DMS53 treated with DMSO at 0.1 percent for 48 hours (cell line): ENCODE measurements around the gene GRK2.
A peak's percentile ranks its signal among the peaks of the same experiment; 100 is the strongest.

Experiments used
- DNase-seq: peaks from one replicate; lab custom pipeline; 2025; ENCODE audit not compliant: unreplicated experiment; lab: John Stamatoyannopoulos, UW

GRK2 gene

DNA sequence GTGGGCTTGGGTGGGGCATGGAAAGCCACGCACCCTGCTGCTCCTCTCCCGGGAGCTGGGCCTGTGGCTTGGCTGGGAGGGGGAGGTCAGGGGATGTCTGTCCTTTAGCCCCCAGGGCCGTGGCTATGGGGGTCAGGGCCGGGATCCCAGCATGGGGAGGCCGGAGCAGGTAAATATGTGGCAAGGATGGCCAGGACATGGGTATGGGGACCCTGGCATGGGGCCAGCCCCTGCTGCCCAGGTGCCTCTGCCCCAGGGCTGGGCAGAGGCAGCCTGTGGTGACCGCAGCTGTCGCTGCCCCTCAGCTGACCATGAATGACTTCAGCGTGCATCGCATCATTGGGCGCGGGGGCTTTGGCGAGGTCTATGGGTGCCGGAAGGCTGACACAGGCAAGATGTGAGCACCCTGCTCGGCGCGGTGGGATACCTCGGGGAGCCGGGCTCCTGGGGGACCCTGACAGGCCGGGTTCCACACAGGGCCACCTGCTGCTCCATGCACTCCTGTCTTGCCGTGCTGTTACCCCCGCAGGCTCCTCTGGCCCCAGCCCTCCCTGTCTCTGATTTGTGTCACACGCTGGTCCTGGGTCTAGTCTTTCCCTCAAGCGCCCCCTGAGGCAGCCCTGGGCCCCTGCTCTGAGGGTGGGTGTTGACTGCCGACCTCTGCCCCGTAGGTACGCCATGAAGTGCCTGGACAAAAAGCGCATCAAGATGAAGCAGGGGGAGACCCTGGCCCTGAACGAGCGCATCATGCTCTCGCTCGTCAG is 14.7 kb downstream of the GRK2 start:
- DNase-seq, result no peak

DNA sequence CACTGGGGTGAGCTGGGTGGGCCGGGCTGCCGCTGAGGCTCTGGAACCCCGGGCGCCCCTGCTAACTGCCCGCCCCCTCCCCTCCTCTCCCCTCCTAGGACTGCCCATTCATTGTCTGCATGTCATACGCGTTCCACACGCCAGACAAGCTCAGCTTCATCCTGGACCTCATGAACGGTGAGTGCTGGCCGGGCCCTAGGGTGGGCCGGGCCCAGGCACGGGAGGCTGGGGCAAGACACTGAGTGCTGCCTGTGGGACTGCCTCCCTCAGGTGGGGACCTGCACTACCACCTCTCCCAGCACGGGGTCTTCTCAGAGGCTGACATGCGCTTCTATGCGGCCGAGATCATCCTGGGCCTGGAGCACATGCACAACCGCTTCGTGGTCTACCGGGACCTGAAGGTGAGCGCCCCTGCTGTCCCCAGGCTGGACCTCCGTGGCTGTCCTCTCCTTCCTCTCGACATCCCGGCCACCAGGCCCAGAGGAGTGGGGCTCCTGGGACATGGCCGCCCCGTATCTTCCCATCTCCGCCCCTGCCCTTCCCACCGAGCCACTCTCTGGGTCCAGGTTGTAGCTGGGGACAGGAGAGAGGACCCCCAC is 15.4 kb downstream of the GRK2 start:
- DNase-seq, result no peak

DNA sequence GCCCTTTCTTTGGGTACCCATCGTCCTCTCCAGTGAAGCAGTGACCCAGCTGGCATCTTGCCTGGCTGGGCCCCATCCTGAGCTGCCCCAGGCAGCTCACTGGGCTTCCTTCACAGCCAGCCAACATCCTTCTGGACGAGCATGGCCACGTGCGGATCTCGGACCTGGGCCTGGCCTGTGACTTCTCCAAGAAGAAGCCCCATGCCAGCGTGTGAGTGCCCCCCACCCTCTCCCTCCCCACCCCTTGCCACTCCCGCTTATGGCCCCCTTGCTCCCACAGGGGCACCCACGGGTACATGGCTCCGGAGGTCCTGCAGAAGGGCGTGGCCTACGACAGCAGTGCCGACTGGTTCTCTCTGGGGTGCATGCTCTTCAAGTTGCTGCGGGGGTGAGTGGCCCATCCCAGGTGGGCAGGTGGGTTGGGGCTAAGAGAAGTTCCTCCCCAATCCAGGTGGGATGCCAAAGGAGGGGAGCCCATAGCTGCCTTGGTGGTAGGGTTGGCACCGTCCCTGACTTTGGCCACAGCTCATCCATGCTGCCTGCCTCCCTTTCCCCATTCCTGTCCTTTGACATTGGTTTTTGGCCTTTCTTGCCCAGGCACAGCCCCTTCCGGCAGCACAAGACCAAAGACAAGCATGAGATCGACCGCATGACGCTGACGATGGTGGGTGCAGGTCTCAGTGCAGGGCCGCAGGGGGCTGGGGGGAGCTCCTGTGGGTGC is 16.0 kb downstream of the GRK2 start:
- DNase-seq, result no peak

DNA sequence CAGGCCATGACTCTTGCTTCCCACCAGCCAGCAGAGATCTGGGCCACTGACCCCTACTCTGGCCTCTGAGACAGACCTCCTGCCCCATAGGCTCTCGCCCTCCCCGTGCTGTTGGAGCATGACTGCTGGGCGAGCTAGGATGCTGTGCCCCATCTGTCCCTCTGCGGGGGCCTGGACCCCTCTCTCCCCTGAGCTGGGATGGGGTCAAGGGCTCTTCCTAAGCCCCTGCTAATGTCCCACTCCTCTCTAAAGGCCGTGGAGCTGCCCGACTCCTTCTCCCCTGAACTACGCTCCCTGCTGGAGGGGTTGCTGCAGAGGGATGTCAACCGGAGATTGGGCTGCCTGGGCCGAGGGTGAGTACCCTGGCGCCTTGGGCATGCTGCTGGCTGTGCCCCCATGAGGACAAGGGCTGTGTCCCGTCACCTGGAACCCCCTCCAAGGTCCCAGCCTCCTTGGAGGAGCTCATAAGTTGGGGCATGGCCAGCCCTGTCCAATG is 16.7 kb downstream of the GRK2 start:
- DNase-seq, result no peak

DNA sequence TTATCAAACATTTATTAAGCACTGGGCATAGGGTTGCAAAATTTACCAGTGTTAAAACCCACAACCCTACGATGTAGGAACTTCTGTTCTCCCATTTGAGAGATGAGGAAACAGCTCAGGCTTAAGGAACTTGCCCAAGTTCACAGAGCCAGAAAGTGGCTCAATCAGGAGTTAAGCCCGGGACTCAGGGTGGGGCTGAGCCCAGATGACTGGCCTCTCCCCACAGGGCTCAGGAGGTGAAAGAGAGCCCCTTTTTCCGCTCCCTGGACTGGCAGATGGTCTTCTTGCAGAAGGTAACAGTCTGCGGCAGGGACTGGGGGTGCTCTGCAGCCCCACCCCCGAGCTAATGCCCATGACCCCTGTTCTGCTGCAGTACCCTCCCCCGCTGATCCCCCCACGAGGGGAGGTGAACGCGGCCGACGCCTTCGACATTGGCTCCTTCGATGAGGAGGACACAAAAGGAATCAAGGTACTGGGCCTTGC is 17.2 kb downstream of the GRK2 start:
- no peak for DNase-seq

DNA sequence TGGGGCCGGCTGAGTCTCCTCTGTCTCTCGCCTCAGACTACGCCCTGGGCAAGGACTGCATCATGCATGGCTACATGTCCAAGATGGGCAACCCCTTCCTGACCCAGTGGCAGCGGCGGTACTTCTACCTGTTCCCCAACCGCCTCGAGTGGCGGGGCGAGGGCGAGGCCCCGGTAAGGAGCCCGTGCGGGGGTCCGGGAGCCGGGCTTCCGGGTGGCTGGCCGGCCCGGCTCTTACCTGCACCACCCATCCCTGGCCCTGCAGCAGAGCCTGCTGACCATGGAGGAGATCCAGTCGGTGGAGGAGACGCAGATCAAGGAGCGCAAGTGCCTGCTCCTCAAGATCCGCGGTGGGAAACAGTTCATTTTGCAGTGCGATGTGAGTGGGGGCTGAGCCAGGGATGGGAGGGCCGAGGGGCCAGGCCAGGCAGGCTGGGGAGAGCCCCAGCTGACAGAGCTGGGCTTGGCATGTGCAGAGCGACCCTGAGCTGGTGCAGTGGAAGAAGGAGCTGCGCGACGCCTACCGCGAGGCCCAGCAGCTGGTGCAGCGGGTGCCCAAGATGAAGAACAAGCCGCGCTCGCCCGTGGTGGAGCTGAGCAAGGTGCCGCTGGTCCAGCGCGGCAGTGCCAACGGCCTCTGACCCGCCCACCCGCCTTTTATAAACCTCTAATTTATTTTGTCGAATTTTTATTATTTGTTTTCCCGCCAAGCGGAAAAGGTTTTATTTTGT is 18.7 kb downstream of the GRK2 start:
- DNase-seq, result no peak

DNA sequence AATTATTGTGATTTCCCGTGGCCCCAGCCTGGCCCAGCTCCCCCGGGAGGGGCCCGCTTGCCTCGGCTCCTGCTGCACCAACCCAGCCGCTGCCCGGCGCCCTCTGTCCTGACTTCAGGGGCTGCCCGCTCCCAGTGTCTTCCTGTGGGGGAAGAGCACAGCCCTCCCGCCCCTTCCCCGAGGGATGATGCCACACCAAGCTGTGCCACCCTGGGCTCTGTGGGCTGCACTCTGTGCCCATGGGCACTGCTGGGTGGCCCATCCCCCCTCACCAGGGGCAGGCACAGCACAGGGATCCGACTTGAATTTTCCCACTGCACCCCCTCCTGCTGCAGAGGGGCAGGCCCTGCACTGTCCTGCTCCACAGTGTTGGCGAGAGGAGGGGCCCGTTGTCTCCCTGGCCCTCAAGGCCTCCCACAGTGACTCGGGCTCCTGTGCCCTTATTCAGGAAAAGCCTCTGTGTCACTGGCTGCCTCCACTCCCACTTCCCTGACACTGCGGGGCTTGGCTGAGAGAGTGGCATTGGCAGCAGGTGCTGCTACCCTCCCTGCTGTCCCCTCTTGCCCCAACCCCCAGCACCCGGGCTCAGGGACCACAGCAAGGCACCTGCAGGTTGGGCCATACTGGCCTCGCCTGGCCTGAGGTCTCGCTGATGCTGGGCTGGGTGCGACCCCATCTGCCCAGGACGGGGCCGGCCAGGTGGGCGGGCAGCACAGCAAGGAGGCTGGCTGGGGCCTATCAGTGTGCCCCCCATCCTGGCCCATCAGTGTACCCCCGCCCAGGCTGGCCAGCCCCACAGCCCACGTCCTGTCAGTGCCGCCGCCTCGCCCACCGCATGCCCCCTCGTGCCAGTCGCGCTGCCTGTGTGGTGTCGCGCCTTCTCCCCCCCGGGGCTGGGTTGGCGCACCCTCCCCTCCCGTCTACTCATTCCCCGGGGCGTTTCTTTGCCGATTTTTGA is 19.5 kb downstream of the GRK2 start:
- DNase-seq, result no peak

DNA sequence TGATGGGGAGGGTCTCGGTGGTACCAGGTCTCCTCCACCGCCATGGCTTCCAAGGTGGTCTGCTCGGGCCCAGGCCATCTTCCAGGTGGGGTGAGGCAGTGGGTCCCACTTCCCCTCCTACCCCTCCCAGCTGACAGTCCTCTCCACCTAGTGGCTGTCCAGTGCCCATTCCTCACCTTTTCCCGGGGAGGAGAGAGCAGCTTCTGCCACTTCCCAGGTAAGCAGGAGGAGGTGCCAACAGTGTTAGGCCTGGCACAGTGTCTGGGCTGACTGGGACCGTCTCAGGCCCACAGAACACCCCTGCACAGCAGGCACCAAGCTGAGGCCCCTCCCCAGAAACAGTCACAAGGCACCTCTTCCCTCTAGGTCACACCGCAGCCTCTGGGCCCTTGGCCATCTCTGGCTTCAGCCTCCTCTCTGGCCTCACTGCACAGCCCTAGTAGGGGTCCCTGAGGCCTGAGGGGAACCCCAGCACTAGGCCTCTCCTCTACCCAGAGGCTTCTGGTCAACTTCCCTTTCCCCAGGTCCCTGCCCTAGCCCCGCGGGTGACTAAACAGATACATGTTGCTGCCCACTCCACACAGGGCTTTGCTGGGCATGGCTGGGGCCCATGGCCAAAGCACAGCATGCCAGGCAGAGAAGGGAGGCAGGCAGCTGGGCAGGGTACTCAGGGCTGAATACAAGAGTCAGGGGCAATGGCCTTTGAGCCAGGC is 20.5 kb downstream of the GRK2 start:
- no peak for DNase-seq

DNA sequence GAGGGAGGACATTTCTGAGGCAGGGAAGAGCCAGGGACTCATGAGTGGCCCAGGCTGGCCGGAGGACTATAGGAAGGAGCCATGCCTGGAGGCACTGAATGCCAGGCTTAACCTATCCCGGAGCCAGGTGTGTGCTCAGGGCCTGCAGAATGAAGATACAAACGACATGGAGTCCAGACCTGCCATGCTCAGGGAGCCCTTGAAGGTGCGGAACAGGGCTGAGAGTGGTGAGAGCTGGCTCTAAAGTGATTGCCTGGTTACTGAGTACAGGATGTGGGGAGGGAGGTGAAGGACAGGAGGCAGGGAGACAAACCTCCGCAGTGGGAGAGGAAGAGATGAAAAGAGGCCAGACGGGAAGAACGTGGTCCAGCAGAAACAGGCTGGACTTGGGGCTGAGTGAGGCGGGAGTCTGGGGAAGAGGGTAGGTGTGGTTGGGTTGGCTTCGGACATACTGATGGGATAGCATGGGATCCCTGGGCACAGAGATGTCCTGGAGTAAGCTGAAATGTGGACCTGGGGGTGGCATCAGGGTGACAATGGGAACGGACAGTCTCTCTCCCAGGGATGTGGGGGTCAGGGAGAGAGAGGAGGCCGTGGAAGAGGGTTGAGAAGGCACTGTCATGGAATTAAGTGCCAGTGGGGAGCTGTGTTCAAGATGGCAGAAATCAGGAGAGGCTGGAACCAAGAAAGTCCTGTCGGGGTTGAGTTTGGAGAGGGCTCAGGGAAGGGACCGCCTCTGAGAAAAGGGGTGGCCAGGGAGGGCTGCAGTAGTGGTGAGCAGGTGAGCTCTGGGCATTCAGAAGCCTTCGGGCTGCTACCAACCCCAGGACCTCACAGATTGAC is 21.3 kb downstream of the GRK2 start:
- DNase-seq, result no peak

DNA sequence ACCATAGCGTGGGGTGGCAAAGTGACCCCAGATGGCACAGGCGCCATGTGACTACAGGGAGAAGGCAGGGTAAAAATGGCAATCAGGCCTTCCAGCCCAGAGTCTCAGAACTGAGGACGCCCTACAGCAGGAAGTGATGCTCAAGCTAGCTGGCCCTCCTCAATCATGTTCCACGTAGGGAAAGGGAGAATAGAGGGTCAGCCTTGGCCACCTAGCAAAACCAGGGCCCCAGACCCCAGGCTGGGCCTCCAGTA is 21.9 kb downstream of the GRK2 start:
- DNase-seq, result no peak

DNA sequence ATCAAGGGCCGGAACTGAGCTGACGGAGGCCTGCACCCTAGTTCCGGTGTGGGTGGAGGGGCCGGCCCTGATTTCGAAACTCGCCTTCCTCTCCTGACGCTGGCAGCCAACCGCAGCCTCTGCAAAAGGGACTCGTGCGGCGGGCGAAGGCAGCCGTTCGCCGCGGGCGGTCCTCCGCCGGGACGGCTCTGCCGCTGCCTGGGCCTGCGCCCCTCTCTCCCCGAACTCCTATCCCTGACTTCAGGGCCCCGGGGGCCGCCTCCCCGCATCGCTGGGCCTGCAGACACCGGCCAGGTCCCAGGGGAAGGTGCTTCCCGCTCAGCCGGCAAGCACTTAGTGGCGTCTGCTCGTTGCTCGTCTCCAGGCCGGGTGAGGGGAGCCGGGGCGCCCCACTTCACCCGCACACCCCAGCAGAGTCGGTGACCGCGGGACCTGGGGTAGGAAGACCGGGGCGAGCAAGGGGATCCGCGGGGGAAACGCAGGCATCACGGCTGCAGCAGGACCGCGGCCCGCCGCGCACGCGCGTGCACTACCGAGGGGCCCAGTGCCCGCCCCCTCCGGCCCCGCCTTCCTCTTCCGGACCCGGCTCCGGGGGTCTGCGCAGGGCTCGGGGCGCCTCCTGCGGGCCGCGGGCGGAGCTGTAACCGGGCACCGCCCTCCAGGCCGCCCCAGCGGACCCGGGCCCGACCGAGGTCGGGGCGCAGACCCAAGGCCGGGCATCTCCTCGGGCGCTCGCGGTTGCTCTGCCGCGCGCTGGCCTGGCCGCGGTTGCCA is 22.4 kb downstream of the GRK2 start:
- DNase-seq, result peak; percentile 71

DNA sequence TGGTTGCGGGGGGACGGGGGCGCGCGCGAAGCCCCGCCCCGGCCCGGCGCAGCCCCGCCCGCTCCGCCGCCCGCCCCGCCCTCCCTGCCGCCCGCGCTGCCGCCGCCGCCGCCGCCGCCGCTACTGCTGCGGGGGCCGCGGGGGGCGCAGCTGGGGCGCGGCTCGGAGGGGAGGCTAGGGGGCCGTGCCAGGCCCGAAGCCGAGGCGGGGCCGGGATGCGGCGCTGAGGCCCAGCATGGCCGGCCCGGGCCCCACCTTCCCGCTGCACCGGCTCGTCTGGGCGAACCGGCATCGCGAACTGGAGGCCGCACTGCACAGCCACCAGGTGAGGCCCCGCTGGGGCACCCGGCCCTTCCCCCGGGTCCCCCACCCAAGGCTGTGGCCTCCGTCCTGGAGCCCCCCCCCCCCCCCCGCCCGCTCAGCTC is 23.0 kb downstream of the GRK2 start, which contains the start of gene ANKRD13D:
ANKRD13D (plus strand) TSS at position 78 of the 425 bp plus-strand sequence; CDS start at position 236, 158 bp downstream.
- DNase-seq, result no peak

DNA sequence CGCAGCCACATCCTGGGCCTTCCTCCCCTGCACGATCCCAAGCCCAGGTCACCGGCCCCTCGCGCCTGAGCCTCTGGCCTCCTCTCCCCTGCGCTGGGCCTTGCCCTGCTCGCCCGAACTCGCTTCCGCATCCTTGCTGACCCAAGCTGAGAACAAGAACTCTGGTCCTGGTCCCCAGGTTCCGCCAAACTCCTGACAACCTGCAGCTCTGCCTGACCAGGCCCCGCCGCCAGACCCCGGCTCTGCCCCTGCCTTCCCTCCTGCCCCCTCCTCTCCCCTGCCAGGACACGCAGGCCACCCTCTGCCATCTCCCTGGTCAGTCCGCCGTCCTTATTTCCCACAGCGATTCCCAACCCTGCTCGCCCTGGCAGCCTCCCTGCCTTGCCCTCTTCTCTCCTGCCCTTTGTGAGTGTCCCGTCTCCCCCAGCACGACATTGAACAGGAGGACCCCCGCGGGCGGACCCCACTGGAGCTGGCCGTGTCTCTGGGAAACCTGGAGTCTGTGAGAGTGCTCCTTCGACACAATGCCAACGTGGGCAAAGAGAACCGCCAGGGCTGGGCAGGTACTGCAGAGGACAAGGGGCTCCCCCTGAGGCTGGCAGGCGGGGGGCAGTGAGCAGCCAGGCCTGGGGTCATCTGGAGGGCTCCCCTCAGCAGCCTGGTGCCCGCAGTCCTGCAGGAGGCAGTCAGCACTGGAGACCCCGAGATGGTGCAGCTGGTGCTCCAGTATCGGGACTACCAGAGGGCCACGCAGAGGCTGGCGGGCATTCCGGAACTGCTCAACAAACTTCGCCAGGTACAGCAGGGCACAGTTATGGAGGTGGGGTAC is 23.6 kb downstream of the GRK2 start:
- DNase-seq, result no peak

DNA sequence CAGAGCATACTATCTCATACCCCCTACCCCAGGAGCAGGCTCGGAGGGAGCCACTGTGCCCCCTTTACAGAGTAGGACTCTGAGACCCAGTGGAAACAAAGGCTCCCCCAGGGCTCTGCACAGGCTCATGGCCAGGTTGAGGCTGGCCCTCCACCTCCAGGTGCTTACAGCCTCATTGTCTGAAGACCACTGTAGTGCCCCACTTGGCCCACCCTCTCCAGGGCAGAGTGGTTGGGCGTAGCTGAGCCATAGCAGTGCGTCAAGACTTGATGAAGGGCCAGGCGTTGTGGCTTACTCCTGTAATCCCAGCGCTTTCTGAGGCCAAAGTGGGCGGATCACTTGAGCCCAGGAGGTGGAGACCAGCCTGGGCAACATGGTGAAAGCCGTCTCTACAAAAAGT is 24.5 kb downstream of the GRK2 start:
- no peak for DNase-seq

DNA sequence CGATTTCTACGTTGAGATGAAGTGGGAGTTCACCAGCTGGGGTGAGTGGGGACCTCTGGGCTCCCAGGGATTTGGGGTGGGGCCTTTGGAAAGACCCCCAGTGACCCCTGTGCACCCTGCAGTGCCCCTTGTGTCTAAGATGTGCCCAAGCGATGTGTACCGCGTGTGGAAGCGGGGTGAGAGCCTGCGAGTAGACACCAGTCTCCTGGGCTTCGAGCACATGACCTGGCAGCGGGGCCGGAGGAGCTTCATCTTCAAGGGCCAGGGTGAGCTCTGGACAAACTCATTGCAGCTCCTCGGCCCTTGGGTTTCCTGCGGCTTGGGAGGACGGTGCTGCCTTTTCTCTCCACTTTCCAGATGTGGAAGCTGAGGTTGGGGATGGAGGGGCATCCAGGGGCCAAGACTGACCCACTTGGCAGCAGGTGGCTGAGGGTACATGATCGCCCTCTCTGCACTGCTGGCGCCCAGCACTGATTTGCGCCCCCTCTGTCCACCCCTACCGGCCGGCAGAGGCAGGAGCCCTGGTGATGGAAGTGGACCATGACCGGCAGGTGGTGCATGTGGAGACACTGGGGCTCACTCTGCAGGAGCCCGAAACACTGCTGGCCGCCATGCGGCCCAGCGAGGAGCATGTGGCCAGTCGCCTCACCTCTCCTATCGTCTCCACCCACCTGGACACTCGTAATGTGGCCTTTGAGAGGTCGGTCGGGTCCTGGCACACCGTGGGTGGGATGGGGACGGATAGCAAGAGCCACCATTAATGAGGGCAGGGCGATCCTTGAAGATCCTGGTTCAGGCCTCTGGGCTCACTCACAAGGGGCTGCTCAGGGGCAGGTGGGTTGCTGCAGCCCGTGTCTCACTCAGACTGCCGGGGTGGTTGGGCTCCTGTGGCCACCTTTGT is 25.5 kb downstream of the GRK2 start:
- DNase-seq, result no peak

DNA sequence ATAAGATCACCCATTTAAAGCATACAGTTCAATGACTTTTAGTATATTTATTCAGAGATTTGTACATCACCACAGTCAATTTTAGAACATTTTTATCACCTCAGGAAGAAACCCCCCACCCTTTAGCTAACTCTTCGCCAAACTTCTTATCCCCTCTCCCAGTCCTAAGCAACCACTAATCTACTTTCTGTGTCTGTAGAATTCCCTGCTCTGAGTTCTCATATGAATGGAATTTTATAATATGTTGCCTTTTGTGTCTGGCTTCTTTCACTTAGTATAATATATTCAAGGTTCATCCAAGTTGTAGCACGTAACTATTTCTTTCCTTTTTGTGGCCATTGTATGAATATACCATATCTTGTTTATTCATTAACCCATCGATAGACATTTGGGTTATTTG is 26.4 kb downstream of the GRK2 start:
- no peak for DNase-seq
